NCI-H1092 (cell line): Measurements from ENCODE around the gene MYMK.

Experiments used
- DNase-seq: peaks from one replicate; lab custom pipeline; 2025; lab: John Stamatoyannopoulos, UW

Gene MYMK

DNA sequence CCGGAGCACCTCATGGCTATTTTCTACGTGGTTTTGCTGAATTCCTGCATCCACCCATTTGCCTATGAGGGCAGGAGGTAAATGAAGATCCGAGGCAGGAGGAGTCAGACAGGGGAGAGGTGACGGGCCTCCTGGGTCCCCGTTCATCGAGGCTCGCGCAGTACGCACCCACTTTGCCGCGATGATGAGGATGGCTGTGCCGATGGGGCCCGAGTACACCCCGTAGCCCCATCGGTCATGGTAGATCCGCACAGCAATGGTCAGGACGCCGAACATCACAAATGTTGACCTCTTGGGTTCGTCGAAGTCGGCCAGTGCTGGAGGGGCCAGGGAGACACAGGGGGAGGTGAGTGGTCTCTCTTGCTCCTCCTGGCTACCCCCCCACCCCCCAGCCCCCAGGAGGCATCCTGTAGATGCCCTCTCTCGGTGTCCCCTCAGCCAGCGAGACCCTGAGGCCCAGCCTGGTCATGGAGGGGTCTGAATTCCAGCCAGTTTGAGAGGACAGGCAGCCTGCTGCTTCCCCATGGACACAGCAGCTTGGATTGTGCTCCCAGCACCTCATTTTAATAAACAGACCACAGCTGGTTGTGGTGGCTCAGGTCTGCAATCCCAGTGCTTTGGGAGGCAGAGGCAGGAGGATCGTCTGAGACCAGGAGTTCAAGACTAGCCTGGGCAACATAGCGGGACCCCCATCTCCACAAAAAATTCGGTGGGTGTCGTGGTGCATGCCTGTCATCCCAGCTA is 5.9 kb downstream of the MYMK start:
- DNase-seq = no peak

DNA sequence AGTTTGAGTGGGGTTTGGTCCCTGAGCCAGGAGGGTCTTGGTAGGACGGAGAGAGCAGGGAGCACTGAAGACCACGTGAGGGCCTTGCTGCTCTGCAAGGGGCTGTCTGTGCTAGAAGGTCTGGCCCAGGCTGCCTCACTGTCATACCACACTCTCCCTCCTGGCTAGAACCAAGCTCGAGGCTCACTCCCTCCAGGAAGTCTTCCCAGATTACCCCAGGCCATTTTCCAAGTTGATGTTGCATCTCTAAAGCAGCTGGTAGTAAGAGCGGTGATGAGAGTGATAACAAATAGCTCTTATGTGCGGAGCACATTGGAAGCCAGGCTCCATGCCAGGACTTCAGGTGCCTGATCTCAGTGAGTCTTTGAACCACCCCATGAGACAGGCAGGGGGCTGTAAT is 6.6 kb downstream of the MYMK start:
- DNase-seq = peak; percentile 25

- no peak for DNase-seq
These were observed 7.0 kb downstream of the MYMK start for GRCh38 chr9:133517711-133518110.

DNA sequence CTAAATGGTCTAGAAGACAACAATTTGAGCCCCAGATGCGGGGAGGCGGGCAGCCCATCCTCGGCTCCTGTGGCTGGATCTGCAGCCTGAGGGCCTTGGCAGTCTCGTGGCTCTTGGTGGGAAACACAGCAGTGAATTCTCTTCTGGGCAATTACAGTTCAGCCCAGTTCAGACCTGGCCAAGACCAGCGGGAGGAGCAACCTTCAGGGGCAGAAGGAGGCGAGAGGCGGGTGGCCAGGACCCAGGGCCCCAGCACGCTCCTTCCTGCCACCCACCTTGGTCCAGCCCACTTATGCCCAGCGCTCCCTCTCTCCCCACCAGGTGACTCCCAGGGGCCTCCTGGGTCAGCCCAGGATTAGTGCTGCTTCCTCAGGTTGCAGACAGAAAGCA is 7.8 kb downstream of the MYMK start:
- no peak for DNase-seq

- DNase-seq = no peak
These were observed 8.4 kb downstream of the MYMK start for GRCh38 chr9:133516256-133516960.

- no peak for DNase-seq
These were observed 9.0 kb downstream of the MYMK start for GRCh38 chr9:133515615-133516255.

DNA sequence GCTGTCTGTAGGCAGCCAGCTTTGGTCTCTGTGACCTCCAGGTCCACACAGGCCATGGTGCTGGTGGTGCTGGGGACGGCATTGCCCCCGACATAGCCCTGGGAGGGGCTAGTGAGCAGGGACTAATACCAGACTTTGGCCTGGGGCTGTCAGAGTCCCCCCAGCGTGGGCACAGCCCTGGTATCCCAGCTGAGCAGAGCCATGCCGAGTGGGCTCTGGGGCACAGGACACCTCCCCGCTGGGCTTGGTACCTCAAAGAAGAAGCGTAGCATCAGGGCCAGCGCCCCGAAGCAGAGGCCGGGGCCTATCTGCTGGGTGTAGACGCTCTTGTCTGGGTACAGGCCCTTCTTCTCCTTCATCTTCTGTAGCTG is 9.5 kb downstream of the MYMK start:
- DNase-seq = no peak

GRCh38 chr9:133514460-133515239 is 10.1 kb downstream of the MYMK start:
- DNase-seq = peak; percentile 86

DNA sequence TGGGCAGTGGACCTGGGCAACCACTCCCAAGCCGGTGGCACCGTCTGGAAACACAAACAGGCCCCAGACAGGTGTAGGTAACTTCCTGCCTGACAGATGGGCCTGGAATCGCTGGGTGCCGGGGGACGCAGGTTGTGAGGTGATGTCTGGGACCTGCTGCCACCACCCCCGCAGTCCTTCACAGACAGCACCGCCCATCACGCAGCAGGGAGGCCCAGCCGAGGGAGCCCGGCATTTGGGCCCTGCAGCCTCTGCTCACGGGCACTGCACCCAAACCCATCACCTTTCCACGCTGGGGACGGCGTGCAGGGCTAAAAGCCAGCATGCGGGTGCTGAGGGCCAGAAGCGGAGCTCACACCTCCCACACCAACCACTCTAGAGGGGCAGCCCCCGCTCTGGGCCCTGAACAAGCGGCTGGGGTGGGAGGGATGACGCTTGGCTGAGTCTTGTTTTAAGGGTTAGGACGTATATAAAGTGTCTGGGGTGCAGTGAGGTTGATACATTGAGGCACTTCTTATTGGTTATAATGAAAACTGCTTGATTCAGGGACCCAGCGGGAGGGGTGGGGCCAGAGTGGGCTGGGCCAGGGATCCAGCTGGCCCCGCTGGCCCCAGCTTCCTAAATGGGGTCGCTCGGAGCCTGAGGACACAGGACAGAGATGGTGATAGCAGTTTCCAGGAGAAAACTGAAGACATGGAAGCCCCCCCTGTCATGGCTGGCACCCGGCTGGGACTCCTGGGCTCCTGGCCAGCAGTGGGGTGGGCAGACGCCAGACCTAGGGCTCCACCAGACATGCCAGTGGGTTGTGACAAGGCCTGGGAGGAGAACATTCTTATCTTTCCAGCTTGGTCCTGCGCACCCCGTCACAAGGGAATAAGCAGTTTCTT is 11.3 kb downstream of the MYMK start:
- peak; percentile 70 for DNase-seq

- no peak for DNase-seq
These were observed 12.2 kb downstream of the MYMK start for GRCh38 chr9:133512253-133513213.

- DNase-seq = no peak
These were observed 13.2 kb downstream of the MYMK start for GRCh38 chr9:133511607-133512006.

- no peak for DNase-seq
These were observed 13.7 kb downstream of the MYMK start for GRCh38 chr9:133510926-133511505.

DNA sequence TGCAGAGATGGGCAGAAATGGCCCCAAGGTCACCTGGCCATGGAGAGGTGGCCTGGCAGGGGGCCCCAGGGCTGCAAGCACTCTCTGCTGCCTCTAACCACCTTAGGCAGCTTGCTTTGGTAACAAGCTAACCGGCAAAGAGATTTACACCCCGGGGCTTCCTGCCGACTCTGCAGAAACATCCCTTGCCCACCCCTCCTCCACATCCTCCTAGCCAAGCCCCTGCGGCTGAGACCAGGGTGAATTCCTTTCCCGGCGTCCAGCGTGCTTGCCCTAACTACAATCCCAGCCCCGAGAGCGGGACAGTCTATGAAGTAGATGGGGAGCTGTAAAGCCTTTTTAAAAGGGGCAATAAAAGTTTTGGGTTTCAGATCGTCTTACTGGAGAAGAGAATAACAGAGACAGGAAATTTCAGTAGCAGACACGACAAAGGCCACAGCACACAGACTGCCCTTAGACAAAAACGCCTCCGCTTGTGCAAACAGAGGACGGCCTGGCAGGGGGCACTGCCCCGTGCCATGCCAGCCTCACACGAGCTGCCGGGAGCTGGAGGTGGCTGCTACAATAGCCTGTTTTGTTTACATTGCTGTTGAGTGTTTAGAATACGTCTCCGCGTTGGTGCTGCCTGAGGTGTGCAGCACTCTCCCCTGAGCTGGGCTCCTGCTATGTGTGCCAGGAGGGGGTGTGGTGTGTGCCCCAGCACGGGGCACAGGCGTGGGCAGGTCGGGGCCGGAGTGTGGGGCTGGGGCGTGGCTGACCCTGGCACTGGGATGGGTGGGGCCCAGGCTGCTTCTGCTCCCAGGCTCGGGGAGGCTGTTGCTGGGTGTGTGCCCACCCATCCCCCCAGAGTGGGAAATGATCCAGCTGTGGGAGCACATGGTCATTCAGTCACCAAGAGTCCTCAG is 15.3 kb downstream of the MYMK start:
- DNase-seq = peak; percentile 91

DNA sequence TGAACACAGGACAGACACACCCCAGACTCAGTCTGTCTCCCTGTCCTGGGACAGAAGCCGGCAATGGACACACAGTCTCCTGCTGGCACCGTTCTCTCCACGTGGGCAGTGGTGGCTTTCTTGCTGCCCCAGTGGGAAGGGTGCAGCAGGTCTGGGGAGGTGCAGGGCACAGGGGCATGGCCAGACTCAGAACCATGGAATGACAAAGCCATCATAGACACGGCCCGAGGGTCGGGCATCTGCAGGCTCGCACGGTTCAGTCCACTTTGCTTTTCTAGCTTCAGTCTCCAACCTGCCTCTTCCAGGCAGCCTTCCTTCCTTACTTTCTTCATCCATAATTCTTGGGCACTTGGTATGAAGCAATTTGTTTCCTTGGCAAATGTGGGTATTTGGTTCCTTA is 16.7 kb downstream of the MYMK start:
- DNase-seq = no peak

GRCh38 chr9:133507246-133507965 is 17.4 kb downstream of the MYMK start:
- DNase-seq = no peak

- peak; percentile 37 for DNase-seq
These were observed 18.1 kb downstream of the MYMK start for GRCh38 chr9:133506653-133507038.

GRCh38 chr9:133505901-133506652 is 18.7 kb downstream of the MYMK start:
- no peak for DNase-seq
